Measurements from ENCODE around the gene GPC5. TPM values are rescaled to one million over a fixed set of nuclear protein-coding genes. Genes with fewer than 3 reads are reported as not detected.

GPC5 gene
- total RNA-seq, 1 donor, result not detected

DNA sequence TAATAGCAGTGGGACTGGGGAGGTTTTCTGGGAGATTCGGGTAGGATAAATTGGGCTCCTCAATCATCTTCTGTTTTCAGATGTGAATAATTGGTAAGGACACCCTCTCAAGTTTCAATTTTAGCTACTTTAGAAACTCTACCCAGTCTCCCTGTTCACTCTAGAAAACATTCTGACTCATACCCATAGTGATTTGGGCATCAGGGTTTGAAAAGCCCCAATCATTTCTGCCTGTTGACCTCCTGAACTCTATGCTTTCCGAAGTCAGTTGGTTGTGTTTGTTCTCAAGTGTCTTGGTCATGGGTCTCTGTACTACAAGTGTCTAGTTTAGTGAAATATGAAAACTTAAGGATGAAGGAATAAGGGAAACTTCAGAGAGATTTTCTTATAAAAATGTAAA, 916.8 kb downstream of the GPC5 start:
- H3K4me3 ChIP-seq (ENCODE audit: low read depth, low read length), result no peak overlapping the region
- no peak for DNase-seq (ENCODE audit: low read depth)
- TF ChIP-seq, protein P1, sequence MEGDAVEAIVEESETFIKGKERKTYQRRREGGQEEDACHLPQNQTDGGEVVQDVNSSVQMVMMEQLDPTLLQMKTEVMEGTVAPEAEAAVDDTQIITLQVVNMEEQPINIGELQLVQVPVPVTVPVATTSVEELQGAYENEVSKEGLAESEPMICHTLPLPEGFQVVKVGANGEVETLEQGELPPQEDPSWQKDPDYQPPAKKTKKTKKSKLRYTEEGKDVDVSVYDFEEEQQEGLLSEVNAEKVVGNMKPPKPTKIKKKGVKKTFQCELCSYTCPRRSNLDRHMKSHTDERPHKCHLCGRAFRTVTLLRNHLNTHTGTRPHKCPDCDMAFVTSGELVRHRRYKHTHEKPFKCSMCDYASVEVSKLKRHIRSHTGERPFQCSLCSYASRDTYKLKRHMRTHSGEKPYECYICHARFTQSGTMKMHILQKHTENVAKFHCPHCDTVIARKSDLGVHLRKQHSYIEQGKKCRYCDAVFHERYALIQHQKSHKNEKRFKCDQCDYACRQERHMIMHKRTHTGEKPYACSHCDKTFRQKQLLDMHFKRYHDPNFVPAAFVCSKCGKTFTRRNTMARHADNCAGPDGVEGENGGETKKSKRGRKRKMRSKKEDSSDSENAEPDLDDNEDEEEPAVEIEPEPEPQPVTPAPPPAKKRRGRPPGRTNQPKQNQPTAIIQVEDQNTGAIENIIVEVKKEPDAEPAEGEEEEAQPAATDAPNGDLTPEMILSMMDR (IDR thresholded peaks at IDR 0.05; ENCODE audit: insufficient read depth, low read depth, low read length), result no peak

DNA sequence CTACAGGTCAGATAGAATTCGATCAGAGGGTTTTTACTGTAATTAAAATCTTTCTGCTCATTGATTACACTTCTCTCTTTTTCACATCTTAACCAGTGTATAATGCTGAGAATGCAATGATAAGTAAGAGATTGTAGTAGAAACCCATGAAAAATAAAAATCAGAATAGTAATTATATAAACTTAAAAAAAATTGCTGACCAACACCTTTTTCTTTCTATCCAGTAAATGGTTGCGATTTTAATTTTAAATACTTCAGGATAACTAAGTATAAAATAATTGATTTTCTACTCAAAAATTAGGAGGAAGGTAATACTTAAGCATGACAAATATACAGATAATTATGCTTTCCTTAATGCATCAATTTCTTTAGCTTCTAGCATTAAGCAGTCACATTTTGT, 917.6 kb downstream of the GPC5 start:
- H3K4me3 ChIP-seq (ENCODE audit: low read depth, low read length), result no peak overlapping the region
- no peak for DNase-seq (ENCODE audit: low read depth)
- TF ChIP-seq, protein P1 (IDR thresholded peaks at IDR 0.05; ENCODE audit: insufficient read depth, low read depth, low read length), result no peak

DNA sequence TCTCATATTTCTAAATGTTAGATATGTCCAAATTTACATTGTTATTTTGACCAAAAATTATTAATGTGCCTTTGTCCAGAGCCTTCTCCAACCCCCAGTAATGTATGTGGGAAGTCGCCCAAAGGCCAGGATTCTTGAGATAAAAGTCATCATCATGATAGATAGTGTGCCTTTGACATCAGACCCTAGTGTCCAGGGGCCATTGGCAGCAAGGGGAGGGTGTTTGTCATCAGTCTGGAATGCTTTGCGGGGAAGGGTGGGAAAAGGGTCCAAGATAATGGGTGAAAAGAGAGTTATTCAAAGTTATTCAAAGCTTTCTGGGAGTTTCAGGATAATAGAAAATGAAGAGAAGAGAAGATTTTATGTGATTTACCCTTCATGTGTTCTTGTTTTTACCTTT, 918.6 kb downstream of the GPC5 start:
- no peak overlapping the region for H3K4me3 ChIP-seq (ENCODE audit: low read depth, low read length)
- DNase-seq (ENCODE audit: low read depth), result peak; percentile 15
- TF ChIP-seq, protein P1 (IDR thresholded peaks at IDR 0.05; ENCODE audit: insufficient read depth, low read depth, low read length), result no peak

DNA sequence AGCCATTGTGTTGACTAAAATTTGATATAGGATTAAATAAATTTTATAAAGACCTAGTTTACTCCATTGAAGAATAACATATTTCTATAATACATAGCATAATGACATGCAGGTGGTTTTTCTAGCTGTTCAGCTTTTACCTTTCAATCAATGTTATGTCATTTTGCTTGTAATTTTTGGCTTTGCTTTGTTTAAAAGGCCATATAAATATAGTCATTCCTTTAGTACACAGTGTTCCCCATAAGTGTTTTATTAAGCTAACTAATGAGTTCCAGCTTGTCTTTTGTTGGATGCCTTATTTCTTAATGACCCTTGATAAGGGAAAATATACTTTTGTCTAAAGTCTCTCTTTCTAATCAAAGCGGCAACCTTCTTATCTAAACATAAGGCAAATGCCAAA, 921.9 kb downstream of the GPC5 start:
- DNase-seq (ENCODE audit: low read depth), result no peak
- H3K4me3 ChIP-seq (ENCODE audit: low read depth, low read length), result no peak overlapping the region
- TF ChIP-seq, protein P1 (IDR thresholded peaks at IDR 0.05; ENCODE audit: insufficient read depth, low read depth, low read length), result no peak

DNA sequence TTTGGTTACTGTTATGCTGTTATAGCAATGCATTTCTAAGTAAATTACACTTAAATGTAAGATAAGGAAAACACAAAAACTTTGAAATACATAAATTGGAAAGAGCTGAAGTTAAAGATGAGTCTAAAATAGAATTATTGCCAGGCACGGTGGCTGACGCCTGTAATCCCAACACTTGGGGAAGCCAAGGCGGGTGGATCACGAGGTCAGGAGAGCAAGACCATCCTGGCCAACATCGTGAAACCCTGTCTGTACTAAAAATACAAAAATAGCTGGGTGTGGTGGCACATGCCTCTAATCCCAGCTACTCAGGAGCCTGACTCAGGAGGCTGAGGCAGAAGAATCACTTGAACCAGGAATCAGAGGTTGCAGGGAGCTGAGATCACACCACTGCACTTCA, 922.8 kb downstream of the GPC5 start:
- TF ChIP-seq, protein P1 (IDR thresholded peaks at IDR 0.05; ENCODE audit: insufficient read depth, low read depth, low read length), result no peak
- no peak overlapping the region for H3K4me3 ChIP-seq (ENCODE audit: low read depth, low read length)
- no peak for DNase-seq (ENCODE audit: low read depth)

DNA sequence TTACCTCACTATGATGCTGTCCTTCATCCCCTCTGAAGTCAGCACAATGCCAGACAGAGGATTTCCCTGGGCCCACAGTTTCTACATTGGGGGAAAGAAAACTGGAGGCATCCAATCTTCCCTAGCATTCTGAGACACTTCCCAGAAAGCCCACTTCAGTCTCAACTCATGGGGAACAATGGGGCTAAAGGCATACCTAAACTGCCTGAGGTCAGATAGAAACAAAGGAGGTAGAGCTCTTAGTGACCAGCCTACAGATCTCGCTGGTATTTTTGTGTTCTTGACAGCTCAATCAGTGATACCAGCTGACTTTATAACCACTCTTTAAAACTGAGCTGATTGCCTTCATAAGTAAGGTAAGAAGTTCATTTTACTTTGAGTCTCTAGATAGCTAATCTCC, 947.2 kb downstream of the GPC5 start:
- H3K4me3 ChIP-seq (ENCODE audit: low read depth, low read length), result no peak overlapping the region
- TF ChIP-seq, protein P1 (IDR thresholded peaks at IDR 0.05; ENCODE audit: insufficient read depth, low read depth, low read length), result no peak
- DNase-seq (ENCODE audit: low read depth), result no peak

DNA sequence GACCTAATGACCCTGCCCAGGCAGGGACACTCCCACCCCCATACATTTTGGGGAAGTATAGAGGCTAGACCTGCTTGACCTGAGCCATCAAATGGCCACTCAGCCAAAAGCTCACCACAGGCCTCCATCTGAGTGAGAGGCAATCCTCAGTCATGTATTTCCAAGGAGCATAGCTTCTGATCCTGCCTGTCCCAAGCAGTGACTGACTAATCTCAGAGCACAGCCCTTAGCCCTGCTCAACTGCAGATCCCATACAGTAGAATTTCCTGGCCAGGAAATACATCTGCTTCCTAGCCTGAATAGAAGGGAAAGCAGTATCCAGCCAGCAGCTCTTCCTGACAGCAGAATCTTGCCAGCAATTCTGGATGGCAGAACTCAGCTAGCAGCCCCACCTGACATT, 947.6 kb downstream of the GPC5 start:
- DNase-seq (ENCODE audit: low read depth), result no peak
- TF ChIP-seq, protein P1 (IDR thresholded peaks at IDR 0.05; ENCODE audit: insufficient read depth, low read depth, low read length), result no peak
- no peak overlapping the region for H3K4me3 ChIP-seq (ENCODE audit: low read depth, low read length)
